SH-SY5Y (cell line): Measurements from ENCODE around the gene APLP2.

Experiments used
- GATA2 ChIP-seq: IDR thresholded peaks from 2 replicates; pipeline ENCODE4 v1.6.1; 2011; ENCODE audit warnings: mild to moderate bottlenecking, low read depth, low read length
- GATA3 ChIP-seq: IDR thresholded peaks from 2 replicates; pipeline ENCODE4 v1.6.1; 2011; ENCODE audit warnings: low read depth, mild to moderate bottlenecking, low read length, moderate library complexity

DNA sequence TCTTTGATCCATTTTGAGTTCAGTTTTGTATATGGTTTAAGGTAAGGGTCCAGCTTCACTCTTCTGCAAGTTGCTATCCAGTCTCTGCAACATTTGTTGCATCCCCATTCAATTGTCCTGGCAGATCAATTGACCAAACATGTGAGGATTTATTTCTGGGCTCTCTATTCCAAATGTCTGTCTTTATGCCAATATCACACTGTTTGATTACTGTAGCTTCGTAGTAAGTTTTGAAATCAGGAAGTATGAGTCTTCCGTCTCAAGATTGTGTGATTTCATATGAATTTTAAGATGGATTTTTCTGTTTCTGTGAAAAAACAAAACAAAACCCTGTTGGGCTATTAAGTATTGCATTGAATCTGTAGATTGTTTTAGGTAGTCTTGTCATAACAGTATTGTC, 17.0 kb downstream of the APLP2 start:
- TF ChIP-seq GATA3 (no peak), GATA2 (no peak)
